Esophagus muscularis mucosa (tissue), 4 donors: ENCODE measurements around the gene PDGFA. TPM values are rescaled to one million over a fixed set of nuclear protein-coding genes. Genes with fewer than 3 reads are reported as not detected.

Experiments used
- DNase-seq: peaks from one replicate; pipeline ENCODE4 v3.0.0-alpha.2; 2017; ENCODE audit errors: extremely low spot score
- H3K27ac ChIP-seq, 4 donors: fragments of 200-600 bp; sonication (generic); replicated peaks in 1 of 4; 1 replicate in 3 of 4; 2 replicates in 1 of 4; pipeline ENCODE4 v1.5.1; 2016 to 2019; ENCODE audit warnings: mild to moderate bottlenecking in 1 of 4
- H3K27me3 ChIP-seq, 4 donors: fragments of 200-600 bp; sonication (generic); one replicate each; pipeline versions ENCODE4 v1.5.1 to v1.6.0; 2016 to 2019
- H3K36me3 ChIP-seq, 4 donors: fragments of 200-600 bp; sonication (generic); one replicate each; pipeline ENCODE4 v1.5.1; 2016 to 2019
- H3K4me1 ChIP-seq, 4 donors: fragments of 200-600 bp; sonication (generic); one replicate each; pipeline ENCODE4 v1.5.1; 2016 to 2019
- H3K4me3 ChIP-seq, 4 donors: fragments of 200-600 bp; sonication (generic); 1 replicate in 2 of 4; 2 replicates in 2 of 4; pipeline ENCODE4 v1.5.1; 2016 to 2019; ENCODE audit warnings: mild to moderate bottlenecking in 4 of 4, moderate library complexity in 1 of 4
- H3K9me3 ChIP-seq, 4 donors: fragments of 200-600 bp; sonication (generic); 1 replicate in 3 of 4; 2 replicates in 1 of 4; pipeline ENCODE4 v1.5.1; 2016 to 2019
- CTCF ChIP-seq, 3 experiments: fragments of 200-600 bp in 2 of 3; fragments of 450-650 bp in 1 of 3; sonication (generic) in 2 of 3; IDR thresholded peaks; one replicate each; pipeline ENCODE4 v1.5.1; 2017 to 2019; ENCODE audit warnings: antibody characterized with exemption in 3 of 3, mild to moderate bottlenecking in 2 of 3, moderate library complexity in 1 of 3
- EP300 ChIP-seq: sonication (generic); formaldehyde crosslinking; IDR thresholded peaks from one replicate; pipeline ENCODE4 v1.6.1; 2017; ENCODE audit warnings: antibody characterized with exemption
- POLR2A ChIP-seq: fragments of 450-650 bp; IDR thresholded peaks from one replicate; pipeline ENCODE4 v1.6.1; 2017; ENCODE audit warnings: antibody characterized with exemption, moderate library complexity, mild to moderate bottlenecking, low read depth
- POLR2AphosphoS5 ChIP-seq, 2 donors: sonication (generic); formaldehyde crosslinking; IDR thresholded peaks; one replicate each; pipeline ENCODE4 v1.6.1; 2017; ENCODE audit warnings: antibody characterized with exemption in 2 of 2
- WGBS: methylation state at CpG from one replicate; pipeline ENCODE4 v1.1.5; 2018; 5-methylcytosine and 5-hydroxymethylcytosine counted together
- intact Hi-C: fragments of 100-400 bp; cut with DNase I; formaldehyde crosslinking; loops from one replicate; pipeline ENCODE4 v1.15.1; 2023
- total RNA-seq, 4 donors: library from RNA; depleted of rRNA; stranded (reverse); fragments of >200 nt; gene quantifications; one replicate each; pipeline versions ENCODE4 v1.1.0 to v1.2.1, GENCODE V29; 2016

The PDGFA gene
- total RNA-seq, 4 donors from 2014 or later: 88.0 to 184 (median 119) TPM

GRCh38 chr7:549891-550625 lies 30.4 kb upstream of the PDGFA start:
- no peak overlapping the region for H3K27ac ChIP-seq
- H3K27me3 ChIP-seq: no peaks in the 10 kb centered on the region
- no peak for DNase-seq
- H3K4me3 ChIP-seq: no peak overlapping the region
- WGBS: 93% methylated on average over 28 of the region's 31 CpGs
- TF ChIP-seq POLR2A (no peak), POLR2AphosphoS5 (IDR thresholded peaks at IDR 0.05) (no peak), CTCF (IDR thresholded peaks at IDR 0.05) (no peak), EP300 (no peak)
- H3K4me1 ChIP-seq: no peaks in the 10 kb centered on the region
- peaks cover 0 to 25% (median 6%) of the 10 kb centered on the region in 4 donors for H3K36me3 ChIP-seq
- no peaks in the 10 kb centered on the region for H3K9me3 ChIP-seq
- intact Hi-C loops: no loop called here

GRCh38 chr7:549066-549890 lies 29.6 kb upstream of the PDGFA start:
- Histone ChIP-seq H3K9me3 (no peaks in the 10 kb centered on the region), H3K4me1 (no peaks in the 10 kb centered on the region), H3K27ac (no peak overlapping the region), H3K36me3 (peaks cover 0 to 21% (median 6%) of the 10 kb centered on the region in 4 donors), H3K4me3 (no peak overlapping the region), H3K27me3 (no peaks in the 10 kb centered on the region)
- WGBS: 92% methylated on average over 33 of the region's 43 CpGs
- intact Hi-C loops: no loop called here
- no peak for TF ChIP-seq POLR2A
- no peak for TF ChIP-seq CTCF (IDR thresholded peaks at IDR 0.05)
- TF ChIP-seq POLR2AphosphoS5 (IDR thresholded peaks at IDR 0.05): no peak
- no peak for TF ChIP-seq EP300
- no peak for DNase-seq

- no peak for DNase-seq
- Histone ChIP-seq H3K9me3 (no peaks in the 10 kb centered on the region), H3K27ac (no peak overlapping the region), H3K27me3 (no peaks in the 10 kb centered on the region), H3K4me1 (peaks cover 0 to under 1% (median 0%) of the 10 kb centered on the region in 4 donors), H3K36me3 (peaks cover 0 to 21% (median 6%) of the 10 kb centered on the region in 4 donors), H3K4me3 (no peak overlapping the region)
- 91% methylated on average over 8 of the region's 11 CpGs for WGBS
- intact Hi-C loops: no loop called here
- TF ChIP-seq EP300: no peak
Measured at GRCh38 chr7:548401-548800, 28.8 kb upstream of the PDGFA start.

DNA sequence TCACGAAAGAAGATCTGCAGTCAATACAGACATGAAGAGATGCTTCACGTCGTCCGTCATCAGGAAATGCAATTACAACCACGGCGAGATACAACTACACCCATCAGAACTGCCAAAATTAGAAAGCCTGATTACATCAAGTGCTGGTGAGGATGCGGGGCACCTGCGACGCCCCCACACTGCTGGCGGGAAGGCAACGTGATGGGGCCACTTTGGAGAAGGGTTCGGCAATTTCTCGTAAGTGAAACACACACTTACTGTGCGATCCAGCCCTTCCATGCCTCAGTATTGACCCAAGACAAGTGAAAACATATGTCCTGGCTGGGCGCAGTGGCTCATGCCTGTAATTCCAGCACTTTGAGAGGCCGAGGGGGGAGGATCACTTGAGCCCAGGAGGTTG lies 25.8 kb upstream of the PDGFA start:
- Histone ChIP-seq H3K4me3 (no peak overlapping the region), H3K27me3 (no peaks in the 10 kb centered on the region), H3K4me1 (peaks cover 4 to 11% (median 9%) of the 10 kb centered on the region in 4 donors), H3K27ac (no peak overlapping the region), H3K9me3 (no peaks in the 10 kb centered on the region), H3K36me3 (peaks cover 0 to 17% (median 6%) of the 10 kb centered on the region in 4 donors)
- 89% methylated on average over 15 of the region's 16 CpGs for WGBS
- no peak for TF ChIP-seq POLR2A
- no peak for TF ChIP-seq EP300
- no peak for TF ChIP-seq POLR2AphosphoS5 (IDR thresholded peaks at IDR 0.05)
- TF ChIP-seq CTCF (IDR thresholded peaks at IDR 0.05): no peak
- no peak for DNase-seq
- intact Hi-C loops: no loop called here

DNA sequence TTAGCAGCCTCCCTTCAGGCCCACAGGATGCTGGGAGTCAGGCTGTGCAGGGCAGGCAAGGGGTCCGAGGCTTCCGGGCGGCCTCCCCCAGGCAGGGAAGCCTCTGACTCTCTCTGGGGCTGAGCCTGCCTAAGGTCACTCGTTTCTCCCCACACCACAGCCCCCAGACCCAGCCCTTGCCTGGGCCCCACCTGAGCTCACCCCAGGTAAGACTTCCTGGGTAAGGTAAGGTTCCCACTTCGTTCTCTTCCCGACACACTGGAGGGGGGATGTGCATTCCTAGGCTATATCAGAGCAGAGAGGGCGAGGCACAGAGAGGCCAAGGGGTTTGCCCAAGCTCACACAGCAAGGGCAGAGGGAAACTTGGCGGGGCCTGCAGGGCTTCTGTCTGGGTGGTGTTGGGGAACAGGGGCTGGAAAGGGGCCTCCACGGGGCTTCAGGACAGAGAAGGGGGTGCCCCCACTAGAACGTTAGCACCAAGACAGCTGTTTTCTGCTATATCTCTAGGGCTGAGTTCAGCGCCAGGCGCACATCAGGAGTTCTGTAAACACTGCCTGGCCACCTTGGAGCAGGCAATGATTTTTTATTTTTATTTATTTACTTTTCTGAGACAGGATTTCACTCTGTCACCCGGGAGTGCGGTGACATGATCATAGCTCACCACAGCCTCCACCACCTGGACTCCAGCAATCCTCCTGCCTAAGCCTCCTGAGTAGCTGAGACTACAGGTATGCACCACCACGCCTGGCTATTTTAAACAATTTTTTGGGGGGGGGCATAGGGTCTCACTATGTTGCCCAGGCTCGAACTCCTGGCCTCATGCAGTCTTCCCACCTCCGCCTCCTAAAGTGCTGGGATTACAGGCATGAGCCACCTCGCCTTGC lies 24.9 kb upstream of the PDGFA start:
- intact Hi-C loops: no loop called here
- DNase-seq: no peak
- WGBS: 90% methylated on average over 16 of the region's 18 CpGs
- Histone ChIP-seq H3K4me1 (peaks cover 4 to 11% (median 9%) of the 10 kb centered on the region in 4 donors), H3K4me3 (no peak overlapping the region), H3K27ac (no peak overlapping the region), H3K9me3 (no peaks in the 10 kb centered on the region), H3K36me3 (peaks cover 0 to 8% (median 0%) of the 10 kb centered on the region in 4 donors), H3K27me3 (no peaks in the 10 kb centered on the region)
- TF ChIP-seq CTCF (IDR thresholded peaks at IDR 0.05) (no peak), POLR2A (no peak), EP300 (no peak), POLR2AphosphoS5 (IDR thresholded peaks at IDR 0.05) (no peak)
